ENCODE measurements around the gene EFNA1. TPM values are rescaled to one million over a fixed set of nuclear protein-coding genes. Genes with fewer than 3 reads are reported as not detected.
"Not testable (repeated sequence)": the region's sequence is repeated elsewhere in the genome, so short reads cannot be mapped to it uniquely, and the experiment has no call there.

The EFNA1 gene
- total RNA-seq, 1 donor from 2014 or later = 0.77 TPM

GRCh38 chr1:155145491-155145890 lies 17.8 kb downstream of the EFNA1 start:
- DNase-seq (ENCODE audit: low read depth, low spot score) = no peak
- Mint-ChIP-seq H3K4me1 (peaks cover 2% of the 10 kb centered on the region), H3K27ac (ENCODE audit: unreplicated experiment) (no peak overlapping the region), H3K9me3 (peaks cover 2% of the 10 kb centered on the region), H3K4me3 (peak overlapping the region; percentile 29), H3K27me3 (ENCODE audit: low read depth) (peaks cover 42% of the 10 kb centered on the region), H3K36me3 (ENCODE audit: low read depth) (peaks cover under 1% of the 10 kb centered on the region)
- TF ChIP-seq, protein P1, sequence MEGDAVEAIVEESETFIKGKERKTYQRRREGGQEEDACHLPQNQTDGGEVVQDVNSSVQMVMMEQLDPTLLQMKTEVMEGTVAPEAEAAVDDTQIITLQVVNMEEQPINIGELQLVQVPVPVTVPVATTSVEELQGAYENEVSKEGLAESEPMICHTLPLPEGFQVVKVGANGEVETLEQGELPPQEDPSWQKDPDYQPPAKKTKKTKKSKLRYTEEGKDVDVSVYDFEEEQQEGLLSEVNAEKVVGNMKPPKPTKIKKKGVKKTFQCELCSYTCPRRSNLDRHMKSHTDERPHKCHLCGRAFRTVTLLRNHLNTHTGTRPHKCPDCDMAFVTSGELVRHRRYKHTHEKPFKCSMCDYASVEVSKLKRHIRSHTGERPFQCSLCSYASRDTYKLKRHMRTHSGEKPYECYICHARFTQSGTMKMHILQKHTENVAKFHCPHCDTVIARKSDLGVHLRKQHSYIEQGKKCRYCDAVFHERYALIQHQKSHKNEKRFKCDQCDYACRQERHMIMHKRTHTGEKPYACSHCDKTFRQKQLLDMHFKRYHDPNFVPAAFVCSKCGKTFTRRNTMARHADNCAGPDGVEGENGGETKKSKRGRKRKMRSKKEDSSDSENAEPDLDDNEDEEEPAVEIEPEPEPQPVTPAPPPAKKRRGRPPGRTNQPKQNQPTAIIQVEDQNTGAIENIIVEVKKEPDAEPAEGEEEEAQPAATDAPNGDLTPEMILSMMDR (conservative IDR thresholded peaks at IDR 0.05) = peak; percentile 14

DNA sequence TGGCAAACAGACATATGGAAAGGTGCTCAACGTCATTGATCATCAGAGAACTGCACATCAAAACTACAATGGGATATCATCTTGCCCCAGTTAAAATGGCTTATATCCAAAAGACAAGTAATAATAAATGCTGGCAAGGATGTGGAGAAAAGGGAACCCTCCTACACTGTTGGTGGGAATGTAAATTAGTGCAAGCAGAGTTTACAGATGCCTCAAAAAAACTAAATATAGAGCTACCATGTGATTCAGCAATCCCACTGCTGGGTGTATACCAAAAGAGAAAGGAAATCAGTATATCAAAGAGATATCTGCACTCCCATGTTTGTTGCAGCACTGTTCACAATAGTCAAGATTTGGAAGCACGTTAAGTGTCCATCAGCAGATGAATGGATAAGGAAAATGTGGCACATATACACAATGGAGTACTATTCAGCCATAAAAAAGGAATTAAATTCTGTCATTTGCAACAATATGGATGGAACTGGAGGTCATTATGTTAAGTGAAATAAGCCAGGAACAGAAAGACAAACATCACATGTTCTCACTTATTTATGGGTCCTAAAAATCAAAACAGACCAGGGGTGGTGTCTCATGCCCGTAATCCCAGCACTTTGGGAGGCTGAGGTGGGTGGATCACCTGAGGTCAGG lies 28.4 kb downstream of the EFNA1 start:
- peaks cover 38% of the 10 kb centered on the region for H3K27me3 Mint-ChIP-seq (ENCODE audit: low read depth)
- DNase-seq (ENCODE audit: low read depth, low spot score); H3K36me3 Mint-ChIP-seq (ENCODE audit: low read depth); H3K4me3 Mint-ChIP-seq; H3K4me1 Mint-ChIP-seq; H3K9me3 Mint-ChIP-seq; H3K27ac Mint-ChIP-seq (ENCODE audit: unreplicated experiment): not testable (repeated sequence)

DNA sequence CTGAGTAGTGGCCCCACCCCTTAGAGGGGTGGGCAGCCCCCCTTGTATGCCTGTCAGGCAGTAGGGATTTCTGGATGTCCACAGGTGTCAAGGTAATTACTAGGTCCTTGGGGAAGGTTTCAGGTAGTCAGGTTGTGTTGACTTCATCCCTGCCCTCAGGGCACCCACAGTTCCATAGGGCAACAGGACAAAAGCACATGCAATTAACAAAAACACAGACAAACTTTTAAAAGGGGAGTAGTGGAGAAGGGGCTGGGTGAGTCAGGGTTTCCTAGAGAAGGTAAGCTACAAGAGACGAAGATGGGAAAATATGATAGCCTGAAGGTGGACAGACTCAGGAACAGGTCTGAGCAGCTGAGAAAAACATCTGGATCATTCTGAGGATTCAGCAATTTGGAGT lies 31.3 kb downstream of the EFNA1 start:
- Mint-ChIP-seq H3K9me3 (peaks cover 6% of the 10 kb centered on the region), H3K27me3 (ENCODE audit: low read depth) (peaks cover 29% of the 10 kb centered on the region), H3K4me1 (no peaks in the 10 kb centered on the region), H3K27ac (ENCODE audit: unreplicated experiment) (no peak overlapping the region), H3K36me3 (ENCODE audit: low read depth) (no peaks in the 10 kb centered on the region), H3K4me3 (no peak overlapping the region)
- DNase-seq (ENCODE audit: low read depth, low spot score) = no peak
- TF ChIP-seq, protein P1 (conservative IDR thresholded peaks at IDR 0.05) = no peak

- H3K4me3 Mint-ChIP-seq = no peak overlapping the region
- H3K36me3 Mint-ChIP-seq (ENCODE audit: low read depth) = no peaks in the 10 kb centered on the region
- H3K4me1 Mint-ChIP-seq = no peaks in the 10 kb centered on the region
- DNase-seq (ENCODE audit: low read depth, low spot score) = no peak
- no peak overlapping the region for H3K27ac Mint-ChIP-seq (ENCODE audit: unreplicated experiment)
- peaks cover 24% of the 10 kb centered on the region for H3K27me3 Mint-ChIP-seq (ENCODE audit: low read depth)
- TF ChIP-seq, protein P1 (conservative IDR thresholded peaks at IDR 0.05) = no peak
- peaks cover 7% of the 10 kb centered on the region for H3K9me3 Mint-ChIP-seq
Observed at GRCh38 chr1:155160128-155160527, 32.5 kb downstream of the EFNA1 start.

- peaks cover 12% of the 10 kb centered on the region for H3K27me3 Mint-ChIP-seq (ENCODE audit: low read depth)
- DNase-seq (ENCODE audit: low read depth, low spot score); H3K9me3 Mint-ChIP-seq; H3K27ac Mint-ChIP-seq (ENCODE audit: unreplicated experiment); H3K4me1 Mint-ChIP-seq; H3K4me3 Mint-ChIP-seq; H3K36me3 Mint-ChIP-seq (ENCODE audit: low read depth): not testable (repeated sequence)
Observed at GRCh38 chr1:155162631-155163030, 35.0 kb downstream of the EFNA1 start.

GRCh38 chr1:155163785-155164184 lies 36.1 kb downstream of the EFNA1 start:
- H3K4me3 Mint-ChIP-seq; H3K9me3 Mint-ChIP-seq; H3K27ac Mint-ChIP-seq (ENCODE audit: unreplicated experiment); DNase-seq (ENCODE audit: low read depth, low spot score); H3K36me3 Mint-ChIP-seq (ENCODE audit: low read depth): not testable (repeated sequence)
- H3K27me3 Mint-ChIP-seq (ENCODE audit: low read depth) = peaks cover 12% of the 10 kb centered on the region
- peaks cover 14% of the 10 kb centered on the region for H3K4me1 Mint-ChIP-seq

- H3K4me3 Mint-ChIP-seq; DNase-seq (ENCODE audit: low read depth, low spot score); H3K27me3 Mint-ChIP-seq (ENCODE audit: low read depth); H3K27ac Mint-ChIP-seq (ENCODE audit: unreplicated experiment); H3K36me3 Mint-ChIP-seq (ENCODE audit: low read depth); H3K9me3 Mint-ChIP-seq: not testable (repeated sequence)
- H3K4me1 Mint-ChIP-seq = peaks cover 14% of the 10 kb centered on the region
Observed at GRCh38 chr1:155164625-155165024, 36.9 kb downstream of the EFNA1 start.
